ENCODE data around the gene ZNF266.

ZNF266 gene

GRCh38 chr19:9435279-9436268, at the start of gene ZNF266:
Gene ZNF266 (minus strand): TSS chr19:9435573. CDS start chr19:9420089, 15,484 bp downstream.
- Mint-ChIP-seq H3K36me3 (ENCODE audit: insufficient read depth) (peaks cover 31% of the 10 kb centered on the region), H3K4me1 (peaks cover 46% of the 10 kb centered on the region), H3K27me3 (no peaks in the 10 kb centered on the region), H3K9me3 (no peaks in the 10 kb centered on the region), H3K27ac (ENCODE audit: low read depth) (peak within 1 kb of the TSS; percentile 95), H3K4me3 (peak within 1 kb of the TSS; percentile 92)
- DNase-seq (ENCODE audit: low spot score in 2 of 2) (peak; percentile 76 to 89), ATAC-seq (replicated peaks; ENCODE audit: extremely low read depth, poor library complexity, severe bottlenecking) (peak; percentile 85)

GRCh38 chr19:9485140-9485539, 49.8 kb upstream of the ZNF266 start:
- ATAC-seq (replicated peaks; ENCODE audit: extremely low read depth, poor library complexity, severe bottlenecking) = no peak
- no peak overlapping the region for H3K27ac Mint-ChIP-seq (ENCODE audit: low read depth)
- no peak overlapping the region for H3K4me3 Mint-ChIP-seq

GRCh38 chr19:9474975-9475374, 39.6 kb upstream of the ZNF266 start:
- H3K4me3 Mint-ChIP-seq = no peak overlapping the region
- peaks cover 3% of the 10 kb centered on the region for H3K36me3 Mint-ChIP-seq (ENCODE audit: insufficient read depth)
- peaks cover 27% of the 10 kb centered on the region for H3K9me3 Mint-ChIP-seq
- no peak for ATAC-seq (replicated peaks; ENCODE audit: extremely low read depth, poor library complexity, severe bottlenecking)
- no peak for DNase-seq (ENCODE audit: low spot score in 2 of 2)
- no peak overlapping the region for H3K27ac Mint-ChIP-seq (ENCODE audit: low read depth)
- H3K4me1 Mint-ChIP-seq = no peaks in the 10 kb centered on the region
- peaks cover 36% of the 10 kb centered on the region for H3K27me3 Mint-ChIP-seq

More at GRCh38 chr19:9485140-9485539, 49.8 kb upstream of the ZNF266 start:
- Mint-ChIP-seq H3K9me3 (peaks cover 10% of the 10 kb centered on the region), H3K27me3 (no peaks in the 10 kb centered on the region), H3K36me3 (ENCODE audit: insufficient read depth) (no peaks in the 10 kb centered on the region), H3K4me1 (no peaks in the 10 kb centered on the region)
- no peak for DNase-seq (ENCODE audit: low spot score in 2 of 2)

- Mint-ChIP-seq H3K9me3 (peaks cover 11% of the 10 kb centered on the region), H3K36me3 (ENCODE audit: insufficient read depth) (no peaks in the 10 kb centered on the region), H3K4me1 (no peaks in the 10 kb centered on the region), H3K4me3 (no peak overlapping the region), H3K27me3 (peaks cover 11% of the 10 kb centered on the region), H3K27ac (ENCODE audit: low read depth) (no peak overlapping the region)
- DNase-seq (ENCODE audit: low spot score in 2 of 2) (no peak), ATAC-seq (replicated peaks; ENCODE audit: extremely low read depth, poor library complexity, severe bottlenecking) (no peak)
Observed at GRCh38 chr19:9467161-9467560, 31.8 kb upstream of the ZNF266 start.

- no peaks in the 10 kb centered on the region for H3K4me1 Mint-ChIP-seq
- H3K36me3 Mint-ChIP-seq (ENCODE audit: insufficient read depth) = no peaks in the 10 kb centered on the region
- H3K9me3 Mint-ChIP-seq = peaks cover 12% of the 10 kb centered on the region
- H3K27me3 Mint-ChIP-seq = no peaks in the 10 kb centered on the region
- DNase-seq (ENCODE audit: low spot score in 2 of 2) = no peak
- no peak overlapping the region for H3K4me3 Mint-ChIP-seq
- no peak overlapping the region for H3K27ac Mint-ChIP-seq (ENCODE audit: low read depth)
- ATAC-seq (replicated peaks; ENCODE audit: extremely low read depth, poor library complexity, severe bottlenecking) = no peak
Observed at GRCh38 chr19:9461938-9462337, 26.6 kb upstream of the ZNF266 start.

- Mint-ChIP-seq H3K27ac (ENCODE audit: low read depth) (no peak overlapping the region), H3K4me3 (peak overlapping the region; percentile 17), H3K4me1 (peaks cover 8% of the 10 kb centered on the region), H3K36me3 (ENCODE audit: insufficient read depth) (no peaks in the 10 kb centered on the region), H3K27me3 (no peaks in the 10 kb centered on the region), H3K9me3 (peaks cover 44% of the 10 kb centered on the region)
- no peak for ATAC-seq (replicated peaks; ENCODE audit: extremely low read depth, poor library complexity, severe bottlenecking)
- DNase-seq (ENCODE audit: low spot score in 2 of 2) = no peak
Observed at GRCh38 chr19:9456018-9456689, 20.8 kb upstream of the ZNF266 start.

GRCh38 chr19:9453953-9454352, 18.6 kb upstream of the ZNF266 start:
- H3K9me3 Mint-ChIP-seq = peaks cover 45% of the 10 kb centered on the region
- no peaks in the 10 kb centered on the region for H3K36me3 Mint-ChIP-seq (ENCODE audit: insufficient read depth)
- no peak overlapping the region for H3K4me3 Mint-ChIP-seq
- peaks cover 8% of the 10 kb centered on the region for H3K4me1 Mint-ChIP-seq
- no peak for DNase-seq (ENCODE audit: low spot score in 2 of 2)
- H3K27me3 Mint-ChIP-seq = no peaks in the 10 kb centered on the region
- H3K27ac Mint-ChIP-seq (ENCODE audit: low read depth) = no peak overlapping the region
- no peak for ATAC-seq (replicated peaks; ENCODE audit: extremely low read depth, poor library complexity, severe bottlenecking)

- Mint-ChIP-seq H3K27ac (ENCODE audit: low read depth) (no peak overlapping the region), H3K27me3 (no peaks in the 10 kb centered on the region), H3K4me3 (no peak overlapping the region), H3K9me3 (peaks cover 14% of the 10 kb centered on the region), H3K36me3 (ENCODE audit: insufficient read depth) (peaks cover 2% of the 10 kb centered on the region), H3K4me1 (no peaks in the 10 kb centered on the region)
- ATAC-seq (replicated peaks; ENCODE audit: extremely low read depth, poor library complexity, severe bottlenecking) (no peak), DNase-seq (ENCODE audit: low spot score in 2 of 2) (no peak)
Observed at GRCh38 chr19:9445037-9445436, 9.7 kb upstream of the ZNF266 start.

GRCh38 chr19:9436358-9436757, 985 bp upstream of the ZNF266 start:
- DNase-seq (ENCODE audit: low spot score in 2 of 2) (no peak), ATAC-seq (replicated peaks; ENCODE audit: extremely low read depth, poor library complexity, severe bottlenecking) (no peak)
- H3K36me3 Mint-ChIP-seq (ENCODE audit: insufficient read depth) = peaks cover 30% of the 10 kb centered on the region
- no peaks in the 10 kb centered on the region for H3K27me3 Mint-ChIP-seq
- peak overlapping the region; percentile 92 for H3K4me3 Mint-ChIP-seq
- peaks cover 39% of the 10 kb centered on the region for H3K4me1 Mint-ChIP-seq
- H3K9me3 Mint-ChIP-seq = no peaks in the 10 kb centered on the region
- peak overlapping the region; percentile 95 for H3K27ac Mint-ChIP-seq (ENCODE audit: low read depth)

- H3K27me3 Mint-ChIP-seq = no peaks in the 10 kb centered on the region
- peaks cover 46% of the 10 kb centered on the region for H3K36me3 Mint-ChIP-seq (ENCODE audit: insufficient read depth)
- no peaks in the 10 kb centered on the region for H3K9me3 Mint-ChIP-seq
- peak overlapping the region; percentile 67 for H3K27ac Mint-ChIP-seq (ENCODE audit: low read depth)
- no peak overlapping the region for H3K4me3 Mint-ChIP-seq
- peak in 1 of 2 donors; percentile 20 for DNase-seq (ENCODE audit: low spot score in 2 of 2)
- peaks cover 61% of the 10 kb centered on the region for H3K4me1 Mint-ChIP-seq
- no peak for ATAC-seq (replicated peaks; ENCODE audit: extremely low read depth, poor library complexity, severe bottlenecking)
Observed at GRCh38 chr19:9431475-9431874, 3.9 kb downstream of the ZNF266 start.

GRCh38 chr19:9430444-9430843, 4.9 kb downstream of the ZNF266 start:
- H3K27me3 Mint-ChIP-seq = no peaks in the 10 kb centered on the region
- H3K4me3 Mint-ChIP-seq = no peak overlapping the region
- H3K9me3 Mint-ChIP-seq = no peaks in the 10 kb centered on the region
- DNase-seq (ENCODE audit: low spot score in 2 of 2) (no peak), ATAC-seq (replicated peaks; ENCODE audit: extremely low read depth, poor library complexity, severe bottlenecking) (no peak)
- H3K27ac Mint-ChIP-seq (ENCODE audit: low read depth) = peak overlapping the region; percentile 1
- peaks cover 42% of the 10 kb centered on the region for H3K36me3 Mint-ChIP-seq (ENCODE audit: insufficient read depth)
- peaks cover 50% of the 10 kb centered on the region for H3K4me1 Mint-ChIP-seq

GRCh38 chr19:9427941-9428340, 7.4 kb downstream of the ZNF266 start:
- H3K27me3 Mint-ChIP-seq = no peaks in the 10 kb centered on the region
- H3K4me3 Mint-ChIP-seq = no peak overlapping the region
- H3K36me3 Mint-ChIP-seq (ENCODE audit: insufficient read depth) = peaks cover 44% of the 10 kb centered on the region
- DNase-seq (ENCODE audit: low spot score in 2 of 2) (no peak), ATAC-seq (replicated peaks; ENCODE audit: extremely low read depth, poor library complexity, severe bottlenecking) (no peak)
- H3K9me3 Mint-ChIP-seq = peaks cover 5% of the 10 kb centered on the region
- H3K27ac Mint-ChIP-seq (ENCODE audit: low read depth) = no peak overlapping the region
- H3K4me1 Mint-ChIP-seq = peaks cover 30% of the 10 kb centered on the region

Data from central memory CD8-positive, alpha-beta T cell (primary cell).